NCI-H446 (cell line): Measurements from ENCODE around the gene WDR3.
"Not testable (repeated sequence)": the region's sequence is repeated elsewhere in the genome, so short reads cannot be mapped to it uniquely, and the experiment has no call there.

Experiments
- DNase-seq, 2 experiments: peaks; one replicate each; lab custom pipeline; 2025; lab: John Stamatoyannopoulos, UW

WDR3 gene

GRCh38 chr1:117929343-117930172, at the start of gene WDR3, which contains the start of gene GDAP2:
TSS of gene WDR3 (plus strand) at chr1:117929739. CDS start at chr1:117933320, 3,581 bp downstream.
TSS of gene GDAP2 (minus strand) at chr1:117929621. CDS start at chr1:117920357, 9,264 bp downstream.
- peak; percentile 94 to 97 for DNase-seq

- no peak for DNase-seq
Observed at GRCh38 chr1:117883616-117884015, 45.9 kb upstream of the WDR3 start.

- no peak for DNase-seq
Observed at GRCh38 chr1:117886101-117886795, 43.3 kb upstream of the WDR3 start.

GRCh38 chr1:117890452-117890851, 39.1 kb upstream of the WDR3 start:
- DNase-seq: no peak

- no peak for DNase-seq
Observed at GRCh38 chr1:117892512-117892911, 37.0 kb upstream of the WDR3 start.

GRCh38 chr1:117894078-117894477, 35.5 kb upstream of the WDR3 start:
- DNase-seq: no peak

- peak; percentile 93 to 94 for DNase-seq
Observed at GRCh38 chr1:117895482-117896114, 33.9 kb upstream of the WDR3 start.

- no peak for DNase-seq
Observed at GRCh38 chr1:117897551-117897950, 32.0 kb upstream of the WDR3 start.

GRCh38 chr1:117899801-117900200, 29.7 kb upstream of the WDR3 start:
- DNase-seq: no peak

- no peak for DNase-seq
Observed at GRCh38 chr1:117902944-117903343, 26.6 kb upstream of the WDR3 start.

GRCh38 chr1:117904485-117904884, 25.1 kb upstream of the WDR3 start:
- no peak for DNase-seq

- DNase-seq: no peak
Observed at GRCh38 chr1:117905019-117905418, 24.5 kb upstream of the WDR3 start.

- DNase-seq: no peak
Observed at GRCh38 chr1:117911051-117911450, 18.5 kb upstream of the WDR3 start.

GRCh38 chr1:117919376-117919775, 10.2 kb upstream of the WDR3 start:
- DNase-seq: no peak

- no peak for DNase-seq
Observed at GRCh38 chr1:117921991-117922390, 7.5 kb upstream of the WDR3 start.

- DNase-seq: not testable (repeated sequence)
Observed at GRCh38 chr1:117922717-117923116, 6.8 kb upstream of the WDR3 start.

GRCh38 chr1:117925981-117926380, 3.6 kb upstream of the WDR3 start:
- DNase-seq: no peak

- peak in 1 of 2 experiments; percentile 8 for DNase-seq
Observed at GRCh38 chr1:117928881-117929342, 627 bp upstream of the WDR3 start.

GRCh38 chr1:117930173-117930447, 571 bp downstream of the WDR3 start:
- DNase-seq: no peak

GRCh38 chr1:117930484-117930883, 945 bp downstream of the WDR3 start:
- no peak for DNase-seq

- no peak for DNase-seq
Observed at GRCh38 chr1:117932576-117932975, 3.0 kb downstream of the WDR3 start.

- no peak for DNase-seq
Observed at GRCh38 chr1:117933769-117934168, 4.2 kb downstream of the WDR3 start.

GRCh38 chr1:117942293-117942692, 12.8 kb downstream of the WDR3 start:
- DNase-seq: no peak
